Measurements from ENCODE around the gene RGL3. TPM values are rescaled to one million over a fixed set of nuclear protein-coding genes. Genes with fewer than 3 reads are reported as not detected.
"Not testable (repeated sequence)": the region's sequence is repeated elsewhere in the genome, so short reads cannot be mapped to it uniquely, and the experiment has no call there.

The RGL3 gene
- total RNA-seq, 1 donor from 2014 or later, result 0.70 TPM

DNA sequence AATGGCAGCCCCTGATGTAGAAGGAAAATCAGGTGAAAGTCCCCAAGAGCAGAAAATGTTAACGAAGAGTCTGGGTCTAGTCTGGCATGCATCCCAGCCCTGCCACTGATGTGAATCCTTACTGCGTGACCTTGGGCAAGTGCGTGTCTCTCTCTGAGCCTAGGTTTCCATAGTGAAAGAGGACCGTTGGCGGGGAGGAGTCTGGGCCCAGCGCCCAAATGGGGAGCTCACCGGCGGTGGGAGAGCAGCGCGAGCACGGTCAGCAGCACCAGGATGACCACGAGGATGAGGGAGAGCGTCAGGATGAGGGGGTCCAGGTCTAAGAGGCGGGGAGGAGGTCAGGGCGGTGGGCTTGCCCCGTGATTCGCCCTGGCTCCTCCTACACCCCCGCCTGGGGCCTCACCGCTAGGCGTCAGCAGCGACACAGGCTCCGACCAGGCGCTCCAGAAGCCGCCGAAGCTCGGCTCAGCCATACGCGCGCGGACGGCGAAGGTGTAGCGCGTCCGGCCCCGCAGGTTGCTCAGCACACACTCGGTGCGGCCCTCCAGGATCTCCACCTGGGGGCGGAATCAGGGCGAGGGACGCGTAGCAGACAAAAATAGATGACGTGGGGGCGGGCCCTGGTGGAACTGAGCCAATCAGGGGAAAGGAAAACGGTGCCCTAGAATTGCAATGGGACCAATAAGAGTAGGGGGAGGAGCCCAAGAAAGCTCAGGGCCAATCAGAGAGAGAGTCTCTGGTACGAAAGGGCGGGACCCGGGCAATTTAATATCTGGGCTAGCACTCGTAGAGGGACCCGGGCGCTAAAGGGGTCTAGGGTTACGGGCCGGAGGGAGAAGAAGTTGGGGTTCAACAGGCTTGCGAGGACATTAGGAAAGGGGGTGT lies 38.2 kb downstream of the RGL3 start:
- Mint-ChIP-seq H3K36me3 (ENCODE audit: low read depth) (no peaks in the 10 kb centered on the region), H3K27ac (ENCODE audit: unreplicated experiment) (peak overlapping the region; percentile 96), H3K4me3 (ENCODE audit: unreplicated experiment) (peak overlapping the region; percentile 85), H3K9me3 (ENCODE audit: low read depth) (no peaks in the 10 kb centered on the region), H3K27me3 (ENCODE audit: low read depth) (peaks cover 12% of the 10 kb centered on the region), H3K4me1 (ENCODE audit: low read depth) (peaks cover 56% of the 10 kb centered on the region)
- TF ChIP-seq, protein P1, sequence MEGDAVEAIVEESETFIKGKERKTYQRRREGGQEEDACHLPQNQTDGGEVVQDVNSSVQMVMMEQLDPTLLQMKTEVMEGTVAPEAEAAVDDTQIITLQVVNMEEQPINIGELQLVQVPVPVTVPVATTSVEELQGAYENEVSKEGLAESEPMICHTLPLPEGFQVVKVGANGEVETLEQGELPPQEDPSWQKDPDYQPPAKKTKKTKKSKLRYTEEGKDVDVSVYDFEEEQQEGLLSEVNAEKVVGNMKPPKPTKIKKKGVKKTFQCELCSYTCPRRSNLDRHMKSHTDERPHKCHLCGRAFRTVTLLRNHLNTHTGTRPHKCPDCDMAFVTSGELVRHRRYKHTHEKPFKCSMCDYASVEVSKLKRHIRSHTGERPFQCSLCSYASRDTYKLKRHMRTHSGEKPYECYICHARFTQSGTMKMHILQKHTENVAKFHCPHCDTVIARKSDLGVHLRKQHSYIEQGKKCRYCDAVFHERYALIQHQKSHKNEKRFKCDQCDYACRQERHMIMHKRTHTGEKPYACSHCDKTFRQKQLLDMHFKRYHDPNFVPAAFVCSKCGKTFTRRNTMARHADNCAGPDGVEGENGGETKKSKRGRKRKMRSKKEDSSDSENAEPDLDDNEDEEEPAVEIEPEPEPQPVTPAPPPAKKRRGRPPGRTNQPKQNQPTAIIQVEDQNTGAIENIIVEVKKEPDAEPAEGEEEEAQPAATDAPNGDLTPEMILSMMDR (IDR thresholded peaks at IDR 0.05), result peak; percentile 88
- peak; percentile 91 for DNase-seq (ENCODE audit: low spot score)

DNA sequence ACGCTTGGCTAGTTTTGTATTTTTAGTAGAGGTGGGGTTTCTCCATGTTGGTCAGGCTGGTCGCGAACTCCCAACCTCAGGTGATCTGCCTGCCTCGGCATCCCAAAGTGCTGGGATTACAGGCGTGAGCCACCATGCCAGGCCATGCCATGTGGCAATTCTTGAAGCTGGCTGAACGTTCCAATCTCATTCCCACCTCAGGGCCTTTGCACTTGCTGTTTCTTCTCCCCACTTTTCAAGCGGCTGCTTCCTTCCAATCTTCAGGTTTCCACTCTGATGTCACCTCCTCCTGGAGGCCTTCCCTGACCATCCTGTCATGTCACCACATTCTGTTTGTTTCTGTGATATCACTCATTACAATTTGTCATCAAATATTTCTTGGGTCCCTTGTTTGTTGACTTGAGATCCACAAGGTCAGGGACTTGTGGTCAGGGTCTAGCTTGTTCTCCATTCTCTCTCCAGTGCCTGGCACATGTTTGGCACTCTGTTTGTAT lies 39.2 kb downstream of the RGL3 start:
- Mint-ChIP-seq H3K27me3 (ENCODE audit: low read depth) (peaks cover 12% of the 10 kb centered on the region), H3K4me1 (ENCODE audit: low read depth) (peaks cover 56% of the 10 kb centered on the region), H3K9me3 (ENCODE audit: low read depth) (no peaks in the 10 kb centered on the region), H3K4me3 (ENCODE audit: unreplicated experiment) (peak overlapping the region; percentile 85), H3K36me3 (ENCODE audit: low read depth) (no peaks in the 10 kb centered on the region), H3K27ac (ENCODE audit: unreplicated experiment) (no peak overlapping the region)
- TF ChIP-seq, protein P1 (IDR thresholded peaks at IDR 0.05), result no peak
- DNase-seq (ENCODE audit: low spot score), result no peak

DNA sequence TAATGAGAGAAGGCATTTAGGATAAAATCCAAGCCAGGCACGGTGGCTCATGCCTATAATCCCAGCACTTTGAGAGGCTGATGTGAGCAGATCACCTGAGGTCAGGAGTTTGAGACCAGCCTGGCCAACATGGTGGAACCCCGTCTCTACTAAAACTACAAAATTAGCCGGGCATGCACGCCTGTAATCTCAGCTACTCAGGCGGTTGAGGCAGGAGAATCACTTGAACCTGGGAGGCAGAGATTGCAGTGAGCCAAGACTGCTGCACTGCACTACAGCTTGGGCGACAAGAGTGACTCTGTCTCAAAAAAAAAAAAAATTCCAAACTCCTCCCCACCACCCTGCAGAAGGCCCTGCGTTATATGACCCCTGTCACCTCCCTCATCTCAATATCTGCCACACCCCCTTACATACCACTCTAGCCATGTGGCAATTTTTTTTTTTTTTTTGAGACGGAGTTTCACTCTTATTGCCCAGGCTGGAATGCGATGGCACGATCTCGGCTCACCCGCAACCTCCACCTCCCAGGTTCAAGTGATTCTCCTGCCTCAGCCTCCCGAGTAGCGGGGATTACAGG lies 39.8 kb downstream of the RGL3 start:
- Mint-ChIP-seq H3K27me3 (ENCODE audit: low read depth) (peaks cover 12% of the 10 kb centered on the region), H3K4me1 (ENCODE audit: low read depth) (peaks cover 56% of the 10 kb centered on the region), H3K27ac (ENCODE audit: unreplicated experiment) (peak overlapping the region; percentile 57)
- not testable (repeated sequence) for H3K36me3 Mint-ChIP-seq (ENCODE audit: low read depth); H3K9me3 Mint-ChIP-seq (ENCODE audit: low read depth); H3K4me3 Mint-ChIP-seq (ENCODE audit: unreplicated experiment); DNase-seq (ENCODE audit: low spot score)

DNA sequence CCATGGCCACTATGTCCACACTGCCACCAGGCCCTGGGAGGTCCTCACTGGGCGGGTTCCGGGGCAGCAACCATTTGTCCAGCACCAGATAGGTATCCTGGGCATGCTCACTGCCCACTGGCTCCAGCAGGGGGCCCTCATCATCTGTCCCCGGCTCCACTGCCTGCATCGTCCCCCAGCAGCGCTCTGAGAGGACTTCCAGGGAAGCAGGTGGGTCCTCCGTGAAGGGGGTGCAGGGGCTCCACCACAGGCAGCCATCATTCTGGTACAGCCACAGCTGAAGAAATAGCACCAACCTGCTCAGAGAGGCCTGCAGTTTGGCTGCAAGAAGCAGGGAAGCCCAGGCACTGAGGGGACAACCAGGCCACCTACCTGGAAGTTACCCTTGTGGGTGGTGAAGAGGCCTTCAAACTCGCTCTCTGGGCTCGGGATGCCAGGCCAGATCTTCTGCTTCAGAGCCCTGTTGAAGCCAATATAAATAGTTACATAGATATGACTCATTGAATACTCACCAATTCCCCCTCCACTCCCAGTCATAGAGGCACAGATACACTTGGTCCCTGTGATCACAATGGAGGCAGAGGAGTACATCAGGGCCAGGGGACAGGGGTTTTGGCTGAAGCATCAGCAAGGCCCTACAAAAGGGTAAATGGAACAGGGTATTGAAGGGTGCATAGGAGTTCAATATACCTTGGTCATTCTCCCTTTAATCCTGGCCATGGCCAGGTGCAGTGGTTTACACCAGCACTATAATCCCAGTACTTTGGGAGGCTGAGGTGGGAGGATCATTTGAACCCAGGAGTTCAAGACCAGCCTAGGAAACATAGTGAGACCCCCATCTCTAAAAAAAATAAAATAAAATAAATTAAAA lies 40.6 kb downstream of the RGL3 start:
- Mint-ChIP-seq H3K4me1 (ENCODE audit: low read depth) (peaks cover 54% of the 10 kb centered on the region), H3K4me3 (ENCODE audit: unreplicated experiment) (no peak overlapping the region), H3K36me3 (ENCODE audit: low read depth) (no peaks in the 10 kb centered on the region), H3K27me3 (ENCODE audit: low read depth) (peaks cover 12% of the 10 kb centered on the region), H3K27ac (ENCODE audit: unreplicated experiment) (peak overlapping the region; percentile 87), H3K9me3 (ENCODE audit: low read depth) (no peaks in the 10 kb centered on the region)
- no peak for DNase-seq (ENCODE audit: low spot score)
- TF ChIP-seq, protein P1 (IDR thresholded peaks at IDR 0.05), result peak; percentile 76

DNA sequence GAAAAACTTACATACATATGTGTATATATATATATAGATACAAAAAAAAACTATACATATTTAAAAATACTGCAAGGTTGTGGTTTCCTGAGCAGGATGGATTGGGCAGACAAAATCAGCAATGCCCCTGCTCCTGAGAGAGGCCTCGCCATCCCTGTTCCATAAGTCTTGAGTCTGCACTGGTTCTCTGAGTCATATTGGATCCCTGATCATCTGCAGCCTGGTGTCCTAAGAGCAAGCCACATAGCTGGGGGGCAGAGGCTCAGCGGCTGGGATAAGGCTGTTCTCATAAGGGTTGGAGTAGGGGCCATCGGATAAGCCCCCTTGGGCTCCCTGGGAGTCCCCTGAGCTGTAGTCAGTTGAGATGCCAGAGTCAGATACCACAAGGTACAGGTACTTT lies 41.4 kb downstream of the RGL3 start:
- no peak for DNase-seq (ENCODE audit: low spot score)
- H3K27ac Mint-ChIP-seq (ENCODE audit: unreplicated experiment), result peak overlapping the region; percentile 87
- TF ChIP-seq, protein P1 (IDR thresholded peaks at IDR 0.05), result no peak
- no peaks in the 10 kb centered on the region for H3K36me3 Mint-ChIP-seq (ENCODE audit: low read depth)
- H3K9me3 Mint-ChIP-seq (ENCODE audit: low read depth), result no peaks in the 10 kb centered on the region
- H3K4me1 Mint-ChIP-seq (ENCODE audit: low read depth), result peaks cover 52% of the 10 kb centered on the region
- no peak overlapping the region for H3K4me3 Mint-ChIP-seq (ENCODE audit: unreplicated experiment)
- peaks cover 9% of the 10 kb centered on the region for H3K27me3 Mint-ChIP-seq (ENCODE audit: low read depth)
